MM.1S (cell line): ENCODE measurements around the gene WDPCP.
"Not testable (repeated sequence)": the region's sequence is repeated elsewhere in the genome, so short reads cannot be mapped to it uniquely, and the experiment has no call there.

Experiments
- CTCF ChIP-seq: fragments of 300-600 bp; sonication (generic); IDR thresholded peaks from 2 replicates; pipeline ENCODE4 v1.5.1; 2016; ENCODE audit warnings: antibody characterized with exemption, low read length, mixed read lengths
- EZH2 ChIP-seq: fragments of 300-600 bp; sonication (generic); optimal IDR thresholded peaks from 2 replicates; pipeline ENCODE3; 2017; ENCODE audit warnings: low read depth, mild to moderate bottlenecking, antibody characterized with exemption, low read length, mixed read lengths

DNA sequence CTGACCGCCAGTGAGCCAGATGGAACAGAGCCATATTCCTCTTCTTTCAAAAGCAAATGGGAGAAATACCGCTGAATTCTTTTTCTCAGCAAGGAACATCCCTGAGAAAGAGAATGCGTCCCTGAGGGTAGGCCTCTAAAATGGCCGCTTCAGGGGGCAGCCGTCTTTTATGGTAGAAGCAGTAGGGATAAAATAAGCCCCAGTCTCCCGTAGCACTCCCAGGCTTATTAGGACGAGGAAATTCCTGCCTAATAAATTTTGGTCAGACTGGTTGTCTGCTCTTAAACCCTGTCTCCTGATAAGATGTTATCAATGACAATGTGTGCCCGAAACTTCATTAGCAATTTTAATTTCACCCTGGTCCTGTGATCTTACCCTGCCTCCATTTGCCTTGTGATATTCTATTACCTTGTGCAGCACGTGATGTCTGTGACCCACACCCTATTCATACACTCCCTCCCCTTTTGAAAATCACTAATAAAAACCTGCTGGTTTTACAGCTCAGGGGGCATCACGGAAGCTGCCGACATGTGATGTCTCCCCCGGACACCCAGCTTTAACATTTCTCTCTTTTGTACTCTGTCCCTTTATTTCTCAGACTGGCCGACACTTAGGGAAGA, 14.4 kb downstream of the WDPCP start:
- not testable (repeated sequence) for TF ChIP-seq EZH2, CTCF
